ENCODE data around the gene IZUMO1. TPM values are rescaled to one million over a fixed set of nuclear protein-coding genes. Genes with fewer than 3 reads are reported as not detected.
A peak's percentile ranks its signal among the peaks of the same experiment; 100 is the strongest.
"Not testable (repeated sequence)": the region's sequence is repeated elsewhere in the genome, so short reads cannot be mapped to it uniquely, and the experiment has no call there.

Gene IZUMO1
- total RNA-seq, 1 donor from 2014 or later, result 0.73 TPM

DNA sequence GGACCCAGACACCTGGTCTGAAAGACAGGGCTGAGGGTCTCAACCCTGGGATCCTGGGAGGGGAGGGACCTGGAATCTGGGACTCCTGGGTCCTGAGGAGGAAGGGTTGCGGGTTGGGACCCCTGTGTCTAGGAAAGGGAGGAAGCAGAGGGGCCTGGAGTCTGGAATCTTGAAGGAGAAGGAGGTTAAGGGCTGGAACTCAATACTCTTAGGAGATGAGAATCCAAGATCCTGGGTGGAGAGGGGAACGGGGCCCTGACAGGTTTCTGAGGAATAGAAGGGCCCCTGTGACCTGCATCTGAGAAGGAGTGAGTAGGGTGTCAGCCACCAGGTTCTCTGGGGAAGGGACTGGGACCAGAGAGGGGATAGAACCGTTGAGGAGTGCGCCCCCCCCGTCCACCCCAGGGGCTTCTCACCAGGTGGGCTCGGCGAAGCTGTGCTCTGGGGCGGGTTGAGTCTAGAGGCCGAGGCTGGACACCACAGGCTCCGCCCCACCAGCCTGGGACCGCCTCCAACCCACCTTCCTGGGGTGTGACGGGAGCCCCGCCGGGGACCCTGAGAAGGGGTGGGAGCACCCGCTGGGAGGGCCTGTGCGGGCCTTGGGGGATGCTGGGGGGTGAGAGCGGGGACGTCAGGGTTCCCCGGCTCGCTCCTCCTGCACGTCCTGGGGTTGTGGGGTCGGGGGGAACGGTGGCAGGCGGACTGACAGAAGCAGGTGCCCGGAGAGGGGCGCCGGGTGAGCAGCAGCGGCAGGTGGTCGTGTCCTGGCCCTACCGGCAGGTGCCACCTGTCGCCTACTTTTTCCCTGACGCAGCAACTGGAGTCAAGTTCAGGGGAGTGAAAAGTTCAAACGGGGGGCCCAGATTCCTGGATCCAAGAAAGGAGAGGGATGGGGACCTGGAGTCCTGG is 27.2 kb downstream of the IZUMO1 start, which contains the start of gene MAMSTR:
Gene MAMSTR, minus strand, starts transcription at position 463 of the 909 bp plus-strand sequence. CDS start 694 bp downstream, outside the sequence.
- intact Hi-C loops (cut with DNase I), result no loop called here
- ATAC-seq (ENCODE audit: poor library complexity), result no peak
- DNase-seq, result no peak

DNA sequence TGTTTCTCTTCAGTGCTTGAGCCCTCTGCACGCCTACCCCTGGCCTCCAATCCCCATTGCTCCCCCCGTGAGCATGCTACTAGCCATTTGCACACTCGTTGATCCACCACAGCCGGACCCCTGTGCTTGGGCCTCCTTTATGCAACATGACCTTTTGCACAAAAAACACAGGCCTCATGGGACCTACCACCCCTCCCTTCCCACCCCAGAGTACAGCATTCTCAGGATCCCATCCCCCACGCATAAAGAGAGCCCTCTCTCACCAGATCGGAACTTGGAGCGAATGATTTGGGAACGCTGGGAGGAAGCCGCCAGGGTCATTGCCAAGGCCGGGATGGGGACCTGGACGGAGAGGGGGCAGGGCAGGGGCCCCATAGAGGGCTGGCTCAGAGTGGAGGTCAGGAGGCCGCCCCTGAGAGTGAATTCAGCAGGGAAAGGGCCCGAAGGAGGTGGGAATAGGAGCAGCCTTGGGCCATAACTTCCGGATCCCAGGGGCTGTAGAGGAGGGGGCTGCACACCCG is 27.9 kb downstream of the IZUMO1 start:
- ATAC-seq (ENCODE audit: poor library complexity), result no peak

DNA sequence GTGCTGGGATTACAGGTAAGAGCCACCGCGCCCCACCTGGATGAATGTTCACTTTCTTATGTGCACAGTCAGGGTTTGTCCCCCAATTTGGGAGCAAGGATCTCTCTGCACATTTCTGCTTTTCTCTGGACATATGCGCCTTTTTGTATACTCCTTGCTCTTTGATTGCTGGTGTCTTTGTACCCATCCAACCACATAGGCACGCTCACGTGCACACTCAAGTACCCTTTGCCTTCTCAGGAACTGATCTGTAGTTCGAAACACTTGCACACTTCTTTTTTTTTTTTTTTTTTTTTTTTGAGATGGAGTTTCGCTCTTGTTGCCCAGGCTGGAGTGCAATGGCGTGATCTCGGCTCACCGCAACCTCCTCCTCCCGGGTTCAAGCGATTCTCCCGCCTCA is 28.6 kb downstream of the IZUMO1 start:
- ATAC-seq (ENCODE audit: poor library complexity); intact Hi-C loops (cut with DNase I); DNase-seq: not testable (repeated sequence)

More for the DNA sequence above, 27.9 kb downstream of the IZUMO1 start:
- no peak for DNase-seq
- intact Hi-C loops (cut with DNase I), result no loop called here

DNA sequence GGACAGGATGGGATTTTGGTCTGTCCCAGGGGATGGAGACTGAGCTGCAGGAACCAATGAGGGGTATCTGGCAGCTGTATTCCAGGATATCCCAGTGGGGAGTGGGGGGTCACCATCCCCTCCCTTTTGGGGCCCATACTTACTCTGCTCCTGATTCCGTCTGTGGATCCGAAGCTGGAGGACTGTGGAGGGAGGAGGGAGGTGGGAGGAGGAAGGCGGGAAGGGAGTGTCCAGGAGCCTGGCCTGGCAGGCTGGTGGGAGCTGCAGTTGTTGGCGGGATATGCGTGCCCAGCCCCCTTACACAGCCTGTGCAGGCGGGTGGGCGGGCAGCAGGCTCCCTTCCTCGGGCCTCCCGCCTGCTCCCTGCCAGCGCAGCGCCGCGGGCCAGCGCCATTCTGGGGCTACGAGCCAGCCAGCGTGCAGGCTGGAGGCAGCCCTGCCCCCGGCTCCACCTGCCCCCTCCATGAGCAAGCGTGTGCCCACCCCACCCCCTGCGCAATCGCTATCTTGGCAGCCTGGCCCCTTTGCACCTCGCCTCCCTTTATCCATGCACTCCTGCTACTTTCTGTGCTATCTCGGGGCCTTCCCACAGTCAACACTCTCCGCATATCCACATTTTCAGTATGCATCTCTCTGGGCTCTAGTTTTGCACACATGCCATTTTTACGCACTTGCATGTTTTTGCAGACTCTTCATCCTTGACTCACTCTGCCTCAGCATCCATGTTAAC is 30.0 kb downstream of the IZUMO1 start:
- intact Hi-C loops (cut with DNase I), result no loop called here
- peak; percentile 0 for ATAC-seq (ENCODE audit: poor library complexity)
- peak; percentile 78 for DNase-seq

DNA sequence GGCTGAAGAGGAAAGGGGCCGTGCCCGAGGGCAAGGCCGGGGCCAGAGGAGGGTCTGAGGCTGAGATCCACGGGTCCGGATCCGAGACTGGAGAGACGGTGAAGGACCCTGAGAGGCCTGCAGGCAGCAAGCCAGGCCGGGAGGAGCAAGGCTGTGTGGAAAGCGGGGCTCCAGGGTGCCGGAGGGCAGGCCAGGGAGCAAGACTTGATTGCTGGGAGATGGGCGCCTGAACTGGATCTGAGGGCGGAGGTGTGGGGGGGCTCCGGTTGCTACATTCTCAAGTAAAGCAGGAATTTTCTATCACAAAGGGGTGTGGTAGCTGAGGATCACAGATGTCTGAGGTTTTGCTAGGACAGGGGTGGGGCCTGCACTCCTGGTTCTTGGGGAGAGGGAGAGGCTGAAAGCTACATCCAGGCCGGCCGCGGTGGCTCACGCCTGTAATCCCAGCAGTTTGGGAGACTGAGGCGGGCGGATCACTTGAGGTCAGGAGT is 31.0 kb downstream of the IZUMO1 start:
- ATAC-seq (ENCODE audit: poor library complexity), result no peak
- intact Hi-C loops (cut with DNase I), result no loop called here
- no peak for DNase-seq

DNA sequence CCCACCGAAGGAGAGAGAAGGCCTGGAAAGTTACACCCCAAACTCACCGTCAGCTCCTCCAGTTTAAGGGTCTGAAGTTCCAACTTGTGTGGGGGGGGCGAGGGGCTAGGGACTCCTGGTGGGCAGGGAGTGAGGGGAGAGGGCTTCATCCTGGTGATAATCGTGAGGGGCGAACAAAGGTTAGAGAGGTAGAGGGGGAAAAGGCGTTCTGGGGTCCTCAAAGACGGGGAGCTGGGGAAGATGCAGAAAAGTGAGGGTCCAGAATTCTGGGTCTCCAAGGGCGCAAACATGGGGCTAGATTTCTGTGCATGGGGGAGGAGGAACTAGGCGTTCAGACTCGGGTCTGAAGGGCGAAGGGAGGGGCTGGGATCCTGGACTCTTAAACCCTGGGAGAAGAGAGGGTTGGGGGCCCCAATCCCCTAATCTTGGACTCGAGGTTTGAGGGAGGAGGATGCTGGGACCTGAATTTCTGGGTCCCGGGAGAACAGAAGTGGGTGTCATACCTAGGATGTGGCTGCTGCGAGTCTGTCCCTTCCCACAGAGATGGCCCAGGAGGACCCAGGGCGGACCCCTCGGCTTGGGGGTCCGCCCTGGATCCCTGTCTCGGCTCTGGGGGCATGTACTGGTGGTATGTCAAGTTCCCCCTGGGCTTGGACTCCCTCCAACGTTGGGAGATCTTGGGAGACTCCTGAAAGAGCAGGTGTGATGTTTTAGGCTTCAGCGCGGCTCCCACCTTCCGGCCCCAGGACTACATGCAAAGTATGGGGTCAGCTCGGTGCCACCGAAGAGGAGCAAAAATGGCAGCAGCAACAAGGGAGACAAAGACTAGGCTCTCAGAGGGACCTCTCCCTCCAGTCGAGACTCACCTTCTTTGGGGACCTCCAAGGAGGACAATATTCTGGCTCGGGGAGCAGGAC is 31.7 kb downstream of the IZUMO1 start:
- ATAC-seq (ENCODE audit: poor library complexity) (no peak), DNase-seq (no peak)
- intact Hi-C loops (cut with DNase I), result no loop called here

DNA sequence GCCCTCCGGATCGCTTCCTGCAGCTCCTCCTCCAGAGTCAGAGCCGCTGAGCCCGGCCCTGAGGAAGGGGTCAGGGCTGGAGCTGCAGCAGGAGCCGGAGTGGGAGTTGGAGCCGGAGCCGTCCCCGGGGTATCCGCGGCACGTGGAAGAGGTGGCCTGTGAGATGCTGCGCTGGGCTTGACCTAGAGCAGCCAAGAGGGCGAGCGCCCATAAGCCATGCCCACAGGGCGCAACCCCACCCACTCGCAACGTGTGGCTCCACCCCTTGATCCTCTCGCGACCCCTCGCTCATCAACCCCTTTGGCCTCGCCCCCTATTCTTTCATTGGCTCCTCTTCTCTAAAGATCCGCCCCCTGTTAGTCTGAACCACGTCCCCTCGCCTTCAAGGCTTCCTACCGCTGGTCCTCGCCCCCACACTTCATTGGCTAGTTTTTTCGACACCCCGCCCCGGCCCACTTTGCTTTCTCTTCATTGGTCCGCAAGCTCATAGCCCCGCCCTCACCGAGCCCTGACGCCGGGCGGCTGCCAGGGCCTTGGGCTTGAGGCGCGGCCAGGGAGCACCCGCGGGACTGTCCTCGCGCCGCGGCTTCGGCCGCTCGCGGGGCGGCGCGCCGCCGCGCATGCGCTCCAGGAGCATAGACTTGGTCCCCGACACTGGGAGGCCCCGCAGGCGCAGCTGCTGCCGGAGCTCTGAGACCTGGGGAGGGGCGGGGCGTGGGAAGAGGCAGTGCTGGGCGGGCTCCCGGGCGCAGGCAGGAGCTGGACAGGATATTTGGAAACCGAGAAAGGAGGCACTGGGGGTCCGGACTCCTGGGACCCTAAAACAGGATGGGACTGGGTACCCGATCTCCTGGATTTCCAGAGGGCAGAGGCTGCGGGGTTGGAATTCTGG is 32.6 kb downstream of the IZUMO1 start:
- DNase-seq (peak; percentile 99), ATAC-seq (ENCODE audit: poor library complexity) (peak; percentile 92)
- intact Hi-C loops (cut with DNase I), result no loop called here

DNA sequence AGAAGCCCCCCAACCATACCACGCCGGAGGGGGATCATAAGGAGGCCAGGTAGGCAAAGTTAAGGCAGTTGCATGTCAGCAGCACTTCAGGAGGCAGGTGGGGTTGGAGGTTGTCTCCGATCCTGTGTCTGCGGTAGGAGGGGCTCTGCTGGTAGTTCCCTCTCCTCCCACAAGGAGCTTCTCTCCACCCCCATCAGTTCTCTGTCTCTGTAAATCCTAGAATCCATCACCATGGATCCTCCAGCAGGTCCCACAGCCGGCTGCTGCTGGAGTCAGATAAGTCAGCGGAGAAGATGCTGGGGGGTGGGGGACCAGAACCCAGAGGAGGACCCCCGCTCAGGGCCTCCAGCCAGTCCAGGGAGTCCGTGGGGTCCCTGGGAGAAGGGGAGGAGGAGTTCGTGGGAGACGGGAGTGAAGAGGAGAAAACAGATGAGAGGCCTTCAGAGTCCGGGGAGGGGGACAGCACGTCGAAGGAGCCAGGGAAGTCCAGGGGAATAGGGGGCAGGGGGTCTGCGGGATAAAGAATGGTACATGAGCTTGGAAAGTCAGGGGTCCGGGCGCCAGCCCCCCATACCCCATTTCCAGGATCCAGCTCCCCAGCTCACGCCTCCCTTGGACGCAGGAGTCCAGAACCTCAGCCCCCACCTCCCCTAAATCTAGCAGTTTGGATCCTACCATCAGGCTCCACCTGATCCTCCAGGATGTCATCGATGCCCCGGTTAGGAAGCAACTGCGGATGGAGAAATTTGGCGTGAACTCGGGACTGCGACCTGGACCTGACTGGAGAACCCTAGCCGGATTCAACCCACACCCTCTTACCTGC is 33.5 kb downstream of the IZUMO1 start:
- intact Hi-C loops (cut with DNase I), result no loop called here
- no peak for ATAC-seq (ENCODE audit: poor library complexity)
- no peak for DNase-seq

DNA sequence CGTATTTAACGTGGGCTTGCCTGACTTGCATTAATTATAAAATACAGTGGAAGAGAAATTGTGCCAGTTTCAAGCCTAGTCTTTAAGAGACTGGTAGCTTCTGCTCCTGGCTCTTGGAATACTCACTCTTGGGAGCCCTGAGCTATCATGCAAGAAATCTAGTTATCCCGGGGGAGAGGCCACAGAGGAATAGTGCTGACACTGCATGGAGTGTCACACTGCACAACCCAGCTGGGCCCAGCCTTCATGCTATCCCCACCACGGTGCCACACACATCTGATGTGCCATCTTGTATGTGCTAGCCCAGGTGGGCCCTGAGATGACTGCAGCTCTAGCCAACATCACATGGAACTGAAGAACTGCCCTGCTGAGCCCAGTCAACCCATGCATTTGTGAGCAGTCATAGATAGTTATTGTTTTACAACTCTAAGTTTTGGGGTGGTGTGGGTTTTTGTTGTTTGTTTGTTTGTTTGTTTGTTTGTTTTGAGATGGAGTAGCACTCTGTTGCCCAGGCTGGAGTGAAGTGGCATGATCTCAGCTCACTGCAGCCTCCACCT is 35.5 kb downstream of the IZUMO1 start:
- intact Hi-C loops (cut with DNase I), result no loop called here
- ATAC-seq (ENCODE audit: poor library complexity), result no peak
- DNase-seq, result no peak

DNA sequence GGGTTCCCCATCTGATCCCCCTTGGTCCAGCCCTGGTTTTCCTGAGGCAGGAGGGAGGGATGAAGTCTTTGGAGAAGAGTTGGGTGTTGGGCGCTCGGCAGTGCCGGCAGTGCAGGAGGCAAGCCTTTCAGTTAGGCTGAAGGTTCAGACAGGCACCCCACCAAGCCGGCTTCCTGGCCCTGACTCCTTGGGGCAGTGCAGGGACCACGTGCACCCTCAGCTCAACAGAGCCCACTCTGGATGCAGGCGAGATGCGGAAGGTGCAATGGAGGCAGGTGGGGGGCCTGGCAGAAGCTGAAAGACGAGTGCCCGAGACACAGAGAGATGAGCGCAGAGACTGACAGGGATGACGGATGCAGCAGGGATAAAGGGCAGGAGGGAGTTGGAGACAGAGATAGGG is 38.2 kb downstream of the IZUMO1 start:
- no peak for ATAC-seq (ENCODE audit: poor library complexity)
- intact Hi-C loops (cut with DNase I), result no loop called here
- DNase-seq, result no peak

DNA sequence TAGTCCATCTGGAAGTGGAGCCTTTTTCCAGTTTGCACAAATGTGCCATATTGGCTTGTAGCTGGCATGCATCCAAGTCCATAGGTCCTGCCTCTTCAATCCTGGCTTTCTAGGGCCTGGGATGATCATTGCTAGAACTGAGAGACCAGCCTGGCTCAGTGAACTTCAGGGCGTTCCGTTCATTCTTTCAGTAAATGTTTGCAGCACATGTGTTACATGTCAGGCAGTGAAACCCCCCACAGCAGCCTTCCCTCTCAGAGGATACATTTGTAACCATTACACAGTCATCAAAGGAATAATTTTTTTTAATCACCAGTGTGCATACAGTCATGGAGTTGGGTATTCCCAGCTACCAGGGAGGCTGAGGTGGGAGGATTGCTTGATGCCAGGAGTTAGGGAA is 41.3 kb downstream of the IZUMO1 start:
- intact Hi-C loops (cut with DNase I), result no loop called here
- DNase-seq (no peak), ATAC-seq (ENCODE audit: poor library complexity) (no peak)

DNA sequence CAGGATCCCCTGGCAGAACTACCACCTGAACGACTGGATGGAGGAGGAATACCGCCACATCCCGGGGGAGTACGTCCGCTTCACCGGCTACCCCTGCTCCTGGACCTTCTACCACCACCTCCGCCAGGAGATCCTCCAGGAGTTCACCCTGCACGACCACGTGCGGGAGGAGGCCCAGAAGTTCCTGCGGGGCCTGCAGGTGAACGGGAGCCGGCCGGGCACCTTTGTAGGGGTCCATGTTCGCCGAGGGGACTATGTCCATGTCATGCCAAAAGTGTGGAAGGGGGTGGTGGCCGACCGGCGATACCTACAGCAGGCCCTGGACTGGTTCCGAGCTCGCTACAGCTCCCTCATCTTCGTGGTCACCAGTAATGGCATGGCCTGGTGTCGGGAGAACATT is 43.4 kb downstream of the IZUMO1 start:
- intact Hi-C loops (cut with DNase I), result no loop called here
- no peak for DNase-seq
- ATAC-seq (ENCODE audit: poor library complexity), result no peak

DNA sequence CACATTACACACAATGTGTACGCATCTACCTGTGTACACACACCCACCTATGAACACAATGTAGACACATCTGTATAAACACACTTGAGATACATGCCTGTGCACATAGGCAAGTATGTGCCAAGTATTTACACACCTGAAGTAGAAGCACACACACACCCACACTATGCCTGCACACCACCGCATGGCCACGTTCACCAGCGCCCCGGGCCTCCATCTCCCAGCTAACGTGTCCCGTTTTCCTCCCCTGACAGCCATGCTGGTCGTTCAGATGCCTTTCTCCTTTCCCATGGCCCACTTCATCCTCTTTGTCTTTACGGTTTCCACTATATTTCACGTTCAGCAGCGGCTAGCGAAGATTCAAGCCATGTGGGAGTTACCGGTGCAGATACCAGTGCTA is 44.0 kb downstream of the IZUMO1 start:
- no peak for DNase-seq
- no peak for ATAC-seq (ENCODE audit: poor library complexity)

DNA sequence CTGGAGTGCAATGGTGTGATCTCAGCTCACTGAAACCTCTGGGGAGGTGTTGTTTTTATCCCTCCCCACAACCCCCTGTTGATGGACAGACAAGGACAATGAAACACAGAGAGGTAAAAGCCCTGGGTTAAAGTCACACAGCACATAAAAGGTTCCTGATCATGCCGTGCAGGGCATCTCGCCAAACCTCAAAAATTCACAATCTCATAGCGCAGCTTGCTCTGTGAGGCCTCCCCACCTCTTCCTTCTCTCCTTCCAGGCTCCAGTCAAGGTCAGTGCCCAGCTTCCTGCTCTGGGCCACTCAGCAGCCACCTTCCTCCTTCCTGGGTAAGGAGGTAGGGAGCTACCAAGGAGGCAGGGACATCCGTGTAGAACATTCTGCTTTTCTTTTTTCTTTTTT is 48.7 kb downstream of the IZUMO1 start:
- intact Hi-C loops (cut with DNase I), result no loop called here
- DNase-seq, result no peak
- ATAC-seq (ENCODE audit: poor library complexity), result no peak

More for the DNA sequence above, 44.0 kb downstream of the IZUMO1 start:
- intact Hi-C loops (cut with DNase I), result no loop called here

DNA sequence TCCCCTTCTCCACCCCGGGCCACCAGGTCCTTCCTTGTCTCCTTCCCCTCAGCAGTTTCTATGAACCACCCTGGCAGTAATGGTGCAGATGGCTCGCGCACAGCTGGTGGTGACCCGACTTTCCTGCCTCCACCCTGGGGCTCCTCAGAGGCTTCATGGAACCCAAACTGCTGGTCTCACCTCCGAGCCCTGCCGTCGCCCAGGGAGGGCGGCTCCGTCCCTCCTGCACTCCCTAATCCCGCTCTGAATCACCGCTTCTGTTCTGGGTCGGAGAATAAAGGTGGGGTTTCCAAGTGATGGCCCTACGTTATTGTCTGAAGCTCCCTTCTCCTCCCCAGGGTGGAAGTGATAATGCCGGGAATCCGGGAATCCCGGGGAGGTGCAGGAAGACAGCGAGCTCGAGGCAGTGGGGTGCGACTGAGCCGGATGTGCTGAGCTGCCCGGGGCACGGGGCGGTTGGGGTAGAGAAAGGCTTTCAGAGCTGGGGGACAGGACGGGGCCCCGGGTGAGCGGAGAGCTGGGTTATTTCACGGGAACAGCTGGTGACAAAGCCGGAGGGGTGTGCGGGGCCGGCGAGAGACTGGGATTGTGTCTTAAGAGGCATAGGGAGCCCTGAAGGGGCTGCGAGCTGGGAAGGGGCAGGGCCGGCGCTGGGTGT is 50.2 kb downstream of the IZUMO1 start:
- intact Hi-C loops (cut with DNase I), result no loop called here
- DNase-seq (no peak), ATAC-seq (ENCODE audit: poor library complexity) (peak; percentile 25)
